Measurements from ENCODE around the gene EML6. TPM values are rescaled to one million over a fixed set of nuclear protein-coding genes. Genes with fewer than 3 reads are reported as not detected.

Gene EML6
- total RNA-seq, 1 donor, result 1.1 TPM

- no peak for DNase-seq (ENCODE audit: insufficient read length, low spot score, missing footprints)
Measured at GRCh38 chr2:54975598-54976492, 252.4 kb downstream of the EML6 start.

GRCh38 chr2:54977149-54977548 lies 253.7 kb downstream of the EML6 start:
- no peak overlapping the region for H3K4me3 ChIP-seq (ENCODE audit: insufficient read depth, low read length)
- no peak overlapping the region for H3K4me2 ChIP-seq (ENCODE audit: insufficient read depth, low read length)
- TF ChIP-seq, protein P1, sequence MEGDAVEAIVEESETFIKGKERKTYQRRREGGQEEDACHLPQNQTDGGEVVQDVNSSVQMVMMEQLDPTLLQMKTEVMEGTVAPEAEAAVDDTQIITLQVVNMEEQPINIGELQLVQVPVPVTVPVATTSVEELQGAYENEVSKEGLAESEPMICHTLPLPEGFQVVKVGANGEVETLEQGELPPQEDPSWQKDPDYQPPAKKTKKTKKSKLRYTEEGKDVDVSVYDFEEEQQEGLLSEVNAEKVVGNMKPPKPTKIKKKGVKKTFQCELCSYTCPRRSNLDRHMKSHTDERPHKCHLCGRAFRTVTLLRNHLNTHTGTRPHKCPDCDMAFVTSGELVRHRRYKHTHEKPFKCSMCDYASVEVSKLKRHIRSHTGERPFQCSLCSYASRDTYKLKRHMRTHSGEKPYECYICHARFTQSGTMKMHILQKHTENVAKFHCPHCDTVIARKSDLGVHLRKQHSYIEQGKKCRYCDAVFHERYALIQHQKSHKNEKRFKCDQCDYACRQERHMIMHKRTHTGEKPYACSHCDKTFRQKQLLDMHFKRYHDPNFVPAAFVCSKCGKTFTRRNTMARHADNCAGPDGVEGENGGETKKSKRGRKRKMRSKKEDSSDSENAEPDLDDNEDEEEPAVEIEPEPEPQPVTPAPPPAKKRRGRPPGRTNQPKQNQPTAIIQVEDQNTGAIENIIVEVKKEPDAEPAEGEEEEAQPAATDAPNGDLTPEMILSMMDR (IDR thresholded peaks at IDR 0.05; ENCODE audit: extremely low read depth, low read depth, low read length), result no peak
- H4K20me1 ChIP-seq (ENCODE audit: insufficient read depth, low read length), result peaks cover 69% of the 10 kb centered on the region
- no peak overlapping the region for H2AFZ ChIP-seq (ENCODE audit: low read length)
- H3K27me3 ChIP-seq (ENCODE audit: insufficient read depth, low read length), result no peaks in the 10 kb centered on the region
- H3K9me3 ChIP-seq (ENCODE audit: low read depth, low read length), result no peaks in the 10 kb centered on the region
- DNase-seq (ENCODE audit: insufficient read length, low spot score, missing footprints), result no peak
- peaks cover 26% of the 10 kb centered on the region for H3K4me1 ChIP-seq (ENCODE audit: insufficient read depth, low read length)
- peaks cover 98% of the 10 kb centered on the region for H3K79me2 ChIP-seq (ENCODE audit: insufficient read depth, low read length)
- H3K27ac ChIP-seq (ENCODE audit: low read depth, low read length), result no peak overlapping the region
- H3K36me3 ChIP-seq (ENCODE audit: insufficient read depth, low read length), result peaks cover 40% of the 10 kb centered on the region

More at GRCh38 chr2:54975598-54976492, 252.4 kb downstream of the EML6 start:
- peaks cover 41% of the 10 kb centered on the region for H3K36me3 ChIP-seq (ENCODE audit: insufficient read depth, low read length)
- no peaks in the 10 kb centered on the region for H3K27me3 ChIP-seq (ENCODE audit: insufficient read depth, low read length)
- H3K79me2 ChIP-seq (ENCODE audit: insufficient read depth, low read length), result peaks cover 99% of the 10 kb centered on the region
- no peak overlapping the region for H3K4me3 ChIP-seq (ENCODE audit: insufficient read depth, low read length)
- H4K20me1 ChIP-seq (ENCODE audit: insufficient read depth, low read length), result peaks cover 73% of the 10 kb centered on the region
- peak overlapping the region; percentile 33 for H3K27ac ChIP-seq (ENCODE audit: low read depth, low read length)
- H3K4me2 ChIP-seq (ENCODE audit: insufficient read depth, low read length), result peak overlapping the region; percentile 30
- H3K4me1 ChIP-seq (ENCODE audit: insufficient read depth, low read length), result peaks cover 26% of the 10 kb centered on the region
- H3K9me3 ChIP-seq (ENCODE audit: low read depth, low read length), result no peaks in the 10 kb centered on the region
- H2AFZ ChIP-seq (ENCODE audit: low read length), result no peak overlapping the region
- TF ChIP-seq, protein P1 (IDR thresholded peaks at IDR 0.05; ENCODE audit: extremely low read depth, low read depth, low read length), result no peak

GRCh38 chr2:54979321-54980044 lies 256.0 kb downstream of the EML6 start:
- H3K9me3 ChIP-seq (ENCODE audit: low read depth, low read length), result no peaks in the 10 kb centered on the region
- no peak overlapping the region for H3K4me2 ChIP-seq (ENCODE audit: insufficient read depth, low read length)
- H3K4me3 ChIP-seq (ENCODE audit: insufficient read depth, low read length), result no peak overlapping the region
- peaks cover 98% of the 10 kb centered on the region for H3K79me2 ChIP-seq (ENCODE audit: insufficient read depth, low read length)
- peaks cover 36% of the 10 kb centered on the region for H3K36me3 ChIP-seq (ENCODE audit: insufficient read depth, low read length)
- TF ChIP-seq, protein P1 (IDR thresholded peaks at IDR 0.05; ENCODE audit: extremely low read depth, low read depth, low read length), result no peak
- no peak overlapping the region for H2AFZ ChIP-seq (ENCODE audit: low read length)
- peak overlapping the region; percentile 10 for H3K27ac ChIP-seq (ENCODE audit: low read depth, low read length)
- H3K4me1 ChIP-seq (ENCODE audit: insufficient read depth, low read length), result peaks cover 39% of the 10 kb centered on the region
- no peaks in the 10 kb centered on the region for H3K27me3 ChIP-seq (ENCODE audit: insufficient read depth, low read length)
- H4K20me1 ChIP-seq (ENCODE audit: insufficient read depth, low read length), result peaks cover 72% of the 10 kb centered on the region
- DNase-seq (ENCODE audit: insufficient read length, low spot score, missing footprints), result no peak

DNA sequence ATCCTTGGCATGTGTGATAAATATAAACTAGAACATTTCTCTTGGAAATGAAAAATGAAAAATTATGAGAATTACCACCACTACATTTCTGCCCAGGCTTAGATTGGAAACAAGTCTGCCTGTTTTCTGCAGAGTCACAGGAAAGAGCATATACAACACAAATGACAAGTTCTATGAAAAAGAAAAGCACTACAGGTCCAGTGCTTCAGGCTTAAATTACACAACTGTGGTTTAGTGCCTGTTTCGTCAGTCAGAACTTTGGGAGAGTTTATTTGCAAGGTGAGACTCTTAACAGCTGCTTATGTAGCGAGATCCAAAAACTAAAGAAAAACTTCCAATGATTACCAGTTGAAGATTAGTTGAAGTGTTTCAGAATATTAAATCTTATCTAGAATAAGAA lies 257.9 kb downstream of the EML6 start:
- Histone ChIP-seq H3K79me2 (ENCODE audit: insufficient read depth, low read length) (peaks cover 98% of the 10 kb centered on the region), H3K4me1 (ENCODE audit: insufficient read depth, low read length) (peaks cover 34% of the 10 kb centered on the region), H3K4me3 (ENCODE audit: insufficient read depth, low read length) (no peak overlapping the region), H3K27me3 (ENCODE audit: insufficient read depth, low read length) (no peaks in the 10 kb centered on the region), H4K20me1 (ENCODE audit: insufficient read depth, low read length) (peaks cover 68% of the 10 kb centered on the region), H3K36me3 (ENCODE audit: insufficient read depth, low read length) (peaks cover 50% of the 10 kb centered on the region), H3K27ac (ENCODE audit: low read depth, low read length) (no peak overlapping the region), H3K4me2 (ENCODE audit: insufficient read depth, low read length) (no peak overlapping the region), H2AFZ (ENCODE audit: low read length) (no peak overlapping the region), H3K9me3 (ENCODE audit: low read depth, low read length) (no peaks in the 10 kb centered on the region)
- no peak for DNase-seq (ENCODE audit: insufficient read length, low spot score, missing footprints)
- TF ChIP-seq, protein P1 (IDR thresholded peaks at IDR 0.05; ENCODE audit: extremely low read depth, low read depth, low read length), result no peak
